ENCODE measurements around the gene MPZL1.

DNA sequence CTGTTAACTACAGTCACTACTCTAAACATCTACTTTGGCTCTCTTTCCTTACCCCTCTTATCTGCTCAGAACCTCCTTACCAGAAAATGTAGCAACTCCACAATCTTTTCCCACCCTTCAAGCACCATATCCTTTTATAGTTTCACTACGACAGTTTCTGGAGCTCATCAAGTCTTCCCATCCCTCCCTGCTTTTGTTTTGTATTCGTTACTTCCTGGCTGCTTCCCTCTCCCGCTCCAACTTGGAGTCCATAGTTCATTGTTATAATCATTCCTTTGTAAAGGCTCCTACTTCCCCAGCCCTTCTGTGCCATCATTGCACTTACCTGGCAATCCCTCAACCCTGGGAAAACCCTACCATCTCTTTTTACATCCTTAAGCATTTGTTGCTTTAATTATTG lies 18.0 kb downstream of the MPZL1 start:
- no peak for TF ChIP-seq POLR2A (IDR thresholded peaks at IDR 0.05)
- TF ChIP-seq CTCF (IDR thresholded peaks at IDR 0.05): no peak
